ENCODE results near the gene BTBD7. TPM values are rescaled to one million over a fixed set of nuclear protein-coding genes. Genes with fewer than 3 reads are reported as not detected.

BTBD7 gene
- total and polyA plus RNA-seq, 8 donors = 5.7 to 99.2 (median 25.6) TPM

DNA sequence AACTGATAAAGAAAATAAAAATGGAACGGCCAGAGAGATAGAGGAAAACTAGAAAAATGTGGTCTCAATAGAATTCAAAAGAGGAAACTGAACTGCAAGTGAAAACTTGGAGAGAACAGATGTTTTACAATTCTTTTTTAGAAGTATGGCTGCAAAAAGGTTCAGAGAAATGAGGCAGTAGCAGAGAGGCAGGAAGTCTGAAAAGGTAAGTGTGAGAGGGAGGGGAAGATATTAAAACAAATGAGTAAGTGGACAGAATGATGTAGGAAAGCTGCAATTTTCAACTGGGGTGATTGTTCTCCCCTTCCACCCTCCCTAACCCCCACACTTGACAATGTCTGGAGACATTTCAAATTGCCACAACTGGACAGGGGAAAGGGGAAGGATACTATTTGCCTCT, 12.9 kb downstream of the BTBD7 start:
- Histone ChIP-seq H3K27me3 (no peaks in the 10 kb centered on the region), H3K4me3 (no peak overlapping the region), H3K9me3 (no peaks in the 10 kb centered on the region), H3K4me1 (peaks cover 10 to 69% (median 47%) of the 10 kb centered on the region in 4 donors), H3K27ac (no peak overlapping the region), H3K36me3 (no peaks in the 10 kb centered on the region)
- WGBS, 5 donors = 36 to 60% (median 48%) methylated on average over 1 of the region's 1 CpG
- no peak for DNase-seq
- intact Hi-C loops (cut with DNase I; ENCODE audit: low total_unique reads) = no loop called here
- TF ChIP-seq, protein P1, sequence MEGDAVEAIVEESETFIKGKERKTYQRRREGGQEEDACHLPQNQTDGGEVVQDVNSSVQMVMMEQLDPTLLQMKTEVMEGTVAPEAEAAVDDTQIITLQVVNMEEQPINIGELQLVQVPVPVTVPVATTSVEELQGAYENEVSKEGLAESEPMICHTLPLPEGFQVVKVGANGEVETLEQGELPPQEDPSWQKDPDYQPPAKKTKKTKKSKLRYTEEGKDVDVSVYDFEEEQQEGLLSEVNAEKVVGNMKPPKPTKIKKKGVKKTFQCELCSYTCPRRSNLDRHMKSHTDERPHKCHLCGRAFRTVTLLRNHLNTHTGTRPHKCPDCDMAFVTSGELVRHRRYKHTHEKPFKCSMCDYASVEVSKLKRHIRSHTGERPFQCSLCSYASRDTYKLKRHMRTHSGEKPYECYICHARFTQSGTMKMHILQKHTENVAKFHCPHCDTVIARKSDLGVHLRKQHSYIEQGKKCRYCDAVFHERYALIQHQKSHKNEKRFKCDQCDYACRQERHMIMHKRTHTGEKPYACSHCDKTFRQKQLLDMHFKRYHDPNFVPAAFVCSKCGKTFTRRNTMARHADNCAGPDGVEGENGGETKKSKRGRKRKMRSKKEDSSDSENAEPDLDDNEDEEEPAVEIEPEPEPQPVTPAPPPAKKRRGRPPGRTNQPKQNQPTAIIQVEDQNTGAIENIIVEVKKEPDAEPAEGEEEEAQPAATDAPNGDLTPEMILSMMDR (IDR thresholded peaks at IDR 0.05) = no peak
- TF ChIP-seq POLR2A (IDR thresholded peaks at IDR 0.05) (no peak), POLR2AphosphoS5 (IDR thresholded peaks at IDR 0.05) (no peak), EP300 (IDR thresholded peaks at IDR 0.05) (no peak)

DNA sequence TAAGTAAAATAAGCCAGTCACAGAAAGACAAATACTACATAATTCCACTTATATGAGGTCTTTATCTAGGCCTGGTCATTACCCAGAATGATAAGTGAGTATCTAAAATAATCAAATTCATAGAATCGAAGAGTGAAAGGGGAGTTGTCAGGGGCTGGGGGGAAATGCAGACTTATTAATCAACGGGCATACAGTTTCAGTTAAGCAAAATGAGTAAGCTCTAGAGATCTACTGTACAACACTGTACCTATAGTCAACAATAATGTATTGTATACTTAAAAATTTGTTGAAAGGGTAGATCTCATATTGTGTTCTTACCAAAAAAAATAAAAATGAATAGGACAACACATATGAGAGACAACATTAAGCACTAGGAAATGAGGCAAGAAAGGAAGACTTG, 13.3 kb downstream of the BTBD7 start:
- peaks cover 10 to 66% (median 47%) of the 10 kb centered on the region in 4 donors for H3K4me1 ChIP-seq
- H3K27me3 ChIP-seq = no peaks in the 10 kb centered on the region
- DNase-seq = no peak
- intact Hi-C loops (cut with DNase I; ENCODE audit: low total_unique reads) = no loop called here
- H3K27ac ChIP-seq = no peak overlapping the region
- TF ChIP-seq EP300 (IDR thresholded peaks at IDR 0.05) (no peak), POLR2AphosphoS5 (IDR thresholded peaks at IDR 0.05) (no peak), POLR2A (IDR thresholded peaks at IDR 0.05) (no peak)
- TF ChIP-seq, protein P1 (IDR thresholded peaks at IDR 0.05) = no peak
- WGBS, 5 donors = 52 to 69% (median 56%) methylated on average over 2 of the region's 2 CpGs
- no peaks in the 10 kb centered on the region for H3K9me3 ChIP-seq
- no peaks in the 10 kb centered on the region for H3K36me3 ChIP-seq
- no peak overlapping the region for H3K4me3 ChIP-seq

DNA sequence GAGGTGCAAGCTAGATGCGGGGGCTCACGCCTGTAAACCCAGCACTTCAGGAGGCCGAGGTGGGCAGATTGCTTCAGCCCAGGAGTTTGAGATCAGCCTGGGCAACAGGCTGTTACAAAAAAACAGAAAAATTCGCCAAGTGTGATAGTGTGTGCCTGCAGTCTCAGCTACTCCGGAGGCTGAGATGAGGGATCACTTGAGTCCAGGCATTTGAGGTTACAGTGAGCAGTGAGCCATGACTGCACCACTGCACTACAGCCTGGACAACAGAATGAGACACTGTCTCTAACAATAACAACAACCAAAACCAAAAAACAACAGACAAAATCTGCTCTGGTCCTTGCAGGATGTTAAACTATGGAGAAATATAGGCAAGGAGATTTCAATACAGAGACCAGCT, 13.9 kb downstream of the BTBD7 start:
- H3K36me3 ChIP-seq = no peaks in the 10 kb centered on the region
- TF ChIP-seq POLR2A (IDR thresholded peaks at IDR 0.05) = no peak
- no peak for TF ChIP-seq POLR2AphosphoS5 (IDR thresholded peaks at IDR 0.05)
- no peak for TF ChIP-seq EP300 (IDR thresholded peaks at IDR 0.05)
- TF ChIP-seq, protein P1 (IDR thresholded peaks at IDR 0.05) = no peak
- peaks cover 10 to 65% (median 44%) of the 10 kb centered on the region in 4 donors for H3K4me1 ChIP-seq
- WGBS, 5 donors = 78 to 86% (median 83%) methylated on average over 5 of the region's 5 CpGs
- no peaks in the 10 kb centered on the region for H3K9me3 ChIP-seq
- no peak for DNase-seq
- H3K27me3 ChIP-seq = no peaks in the 10 kb centered on the region
- no peak overlapping the region for H3K27ac ChIP-seq
- intact Hi-C loops (cut with DNase I; ENCODE audit: low total_unique reads) = no loop called here
- H3K4me3 ChIP-seq = no peak overlapping the region

DNA sequence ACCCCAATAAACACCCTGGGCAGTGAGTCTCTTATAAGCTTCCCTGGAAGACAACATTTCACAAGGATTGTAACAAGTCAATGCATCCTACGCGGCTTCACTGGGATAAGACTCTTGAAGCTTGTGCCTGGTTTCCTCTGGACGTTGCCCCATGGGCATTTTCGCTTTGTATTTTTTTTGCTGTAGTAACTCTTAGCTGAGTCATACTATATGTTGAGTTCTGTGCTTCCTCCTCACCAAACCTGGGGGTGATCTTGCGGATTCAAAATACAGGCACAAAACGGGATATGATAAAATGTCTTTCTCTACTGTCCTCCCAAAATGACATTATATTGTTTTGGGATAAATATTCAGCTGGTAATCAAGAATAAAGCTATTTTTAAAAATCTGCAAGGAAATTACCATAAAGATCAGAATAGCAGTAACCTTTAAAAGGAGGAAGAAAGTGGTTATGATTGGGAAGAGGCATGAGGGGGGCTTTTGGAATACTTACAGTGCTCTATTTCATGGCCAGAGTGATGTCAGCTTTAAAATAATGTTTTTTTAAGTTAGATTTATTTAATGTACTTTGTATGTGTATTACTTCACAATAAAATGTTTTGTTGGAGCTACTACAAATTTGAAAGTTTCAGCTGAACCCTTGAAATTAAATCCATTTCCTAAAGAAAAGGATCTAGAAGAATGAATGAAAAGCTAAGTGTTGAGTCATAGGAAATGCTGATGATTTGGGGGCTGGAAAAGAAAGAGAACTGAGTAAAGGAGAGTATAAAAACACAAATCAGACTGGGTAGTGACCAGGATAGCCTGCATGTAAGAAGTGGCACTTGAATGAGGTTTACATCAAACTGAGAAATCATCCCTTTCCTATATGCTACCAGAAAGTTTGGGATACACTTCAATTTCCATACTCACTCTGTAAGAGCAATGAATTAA, 14.7 kb downstream of the BTBD7 start:
- no peaks in the 10 kb centered on the region for H3K27me3 ChIP-seq
- intact Hi-C loops (cut with DNase I; ENCODE audit: low total_unique reads) = no loop called here
- WGBS, 5 donors = 39 to 66% (median 55%) methylated on average over 6 of the region's 6 CpGs
- peak overlapping the region in 4 of 5 donors; percentile 10 to 64 (median 46) for H3K27ac ChIP-seq
- no peak for TF ChIP-seq POLR2AphosphoS5 (IDR thresholded peaks at IDR 0.05)
- TF ChIP-seq, protein P1 (IDR thresholded peaks at IDR 0.05) = no peak
- TF ChIP-seq POLR2A (IDR thresholded peaks at IDR 0.05) = no peak
- no peak for TF ChIP-seq EP300 (IDR thresholded peaks at IDR 0.05)
- H3K9me3 ChIP-seq = no peaks in the 10 kb centered on the region
- H3K4me1 ChIP-seq = peaks cover 10 to 58% (median 40%) of the 10 kb centered on the region in 4 donors
- peak in 1 of 2 donors; percentile 52 for DNase-seq
- no peak overlapping the region for H3K4me3 ChIP-seq
- no peaks in the 10 kb centered on the region for H3K36me3 ChIP-seq

Measured in stomach (tissue), 9 donors.